GM21529 (cell line): Measurements from ENCODE around the gene NOX5.
"Not testable (repeated sequence)": the region's sequence is repeated elsewhere in the genome, so short reads cannot be mapped to it uniquely, and the experiment has no call there.

Source experiments
- ATAC-seq: cut with Tn5 transposase; IDR thresholded peaks from one replicate; pipeline ENCODE4 v1.9.1; 2021; ENCODE audit not compliant: unreplicated experiment

The NOX5 gene, protein sequence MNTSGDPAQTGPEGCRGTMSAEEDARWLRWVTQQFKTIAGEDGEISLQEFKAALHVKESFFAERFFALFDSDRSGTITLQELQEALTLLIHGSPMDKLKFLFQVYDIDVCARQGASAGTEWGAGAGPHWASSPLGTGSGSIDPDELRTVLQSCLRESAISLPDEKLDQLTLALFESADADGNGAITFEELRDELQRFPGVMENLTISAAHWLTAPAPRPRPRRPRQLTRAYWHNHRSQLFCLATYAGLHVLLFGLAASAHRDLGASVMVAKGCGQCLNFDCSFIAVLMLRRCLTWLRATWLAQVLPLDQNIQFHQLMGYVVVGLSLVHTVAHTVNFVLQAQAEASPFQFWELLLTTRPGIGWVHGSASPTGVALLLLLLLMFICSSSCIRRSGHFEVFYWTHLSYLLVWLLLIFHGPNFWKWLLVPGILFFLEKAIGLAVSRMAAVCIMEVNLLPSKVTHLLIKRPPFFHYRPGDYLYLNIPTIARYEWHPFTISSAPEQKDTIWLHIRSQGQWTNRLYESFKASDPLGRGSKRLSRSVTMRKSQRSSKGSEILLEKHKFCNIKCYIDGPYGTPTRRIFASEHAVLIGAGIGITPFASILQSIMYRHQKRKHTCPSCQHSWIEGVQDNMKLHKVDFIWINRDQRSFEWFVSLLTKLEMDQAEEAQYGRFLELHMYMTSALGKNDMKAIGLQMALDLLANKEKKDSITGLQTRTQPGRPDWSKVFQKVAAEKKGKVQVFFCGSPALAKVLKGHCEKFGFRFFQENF

DNA sequence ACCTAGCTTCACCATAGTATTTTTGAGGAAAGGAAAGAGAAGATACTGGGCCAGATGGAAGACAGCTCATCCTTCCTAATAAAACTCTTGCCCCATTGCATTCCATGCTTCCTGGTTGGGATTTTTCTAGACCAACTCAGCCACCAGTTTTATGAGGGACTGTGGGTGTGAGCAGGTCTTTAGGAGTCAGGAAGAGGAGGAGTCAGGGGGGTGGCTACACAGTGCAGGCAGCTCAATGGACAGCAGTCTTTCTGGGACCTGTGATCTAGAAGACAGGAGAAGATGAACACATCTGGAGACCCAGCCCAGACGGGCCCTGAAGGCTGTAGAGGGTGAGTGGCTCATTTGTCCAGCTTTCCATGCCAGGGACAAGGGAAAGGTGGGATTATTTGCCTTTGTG lies at the start of gene NOX5:
NOX5 (plus strand) TSS at position 242 of the 400 bp plus-strand sequence; CDS start at position 283, 41 bp downstream.
- ATAC-seq = no peak

DNA sequence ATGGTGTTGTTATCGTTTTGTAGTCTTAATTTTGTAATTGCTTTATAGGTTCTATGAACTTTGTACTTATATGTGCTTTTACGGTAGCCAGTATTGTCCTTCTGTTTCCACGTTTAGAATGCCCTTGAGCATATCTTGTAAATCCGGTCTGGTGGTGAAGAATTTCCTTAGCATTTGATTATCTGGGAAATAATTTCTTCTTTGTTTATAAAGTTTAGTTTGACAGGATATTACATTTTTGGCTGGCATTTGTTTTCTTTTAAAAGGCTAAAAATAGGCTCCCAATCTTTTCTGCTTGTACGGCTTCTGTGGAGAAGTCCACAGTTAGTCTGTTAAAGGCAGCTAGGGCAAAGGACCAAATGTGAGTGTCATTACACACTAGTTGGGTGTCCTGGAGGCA lies 47.5 kb upstream of the NOX5 start:
- no peak for ATAC-seq

DNA sequence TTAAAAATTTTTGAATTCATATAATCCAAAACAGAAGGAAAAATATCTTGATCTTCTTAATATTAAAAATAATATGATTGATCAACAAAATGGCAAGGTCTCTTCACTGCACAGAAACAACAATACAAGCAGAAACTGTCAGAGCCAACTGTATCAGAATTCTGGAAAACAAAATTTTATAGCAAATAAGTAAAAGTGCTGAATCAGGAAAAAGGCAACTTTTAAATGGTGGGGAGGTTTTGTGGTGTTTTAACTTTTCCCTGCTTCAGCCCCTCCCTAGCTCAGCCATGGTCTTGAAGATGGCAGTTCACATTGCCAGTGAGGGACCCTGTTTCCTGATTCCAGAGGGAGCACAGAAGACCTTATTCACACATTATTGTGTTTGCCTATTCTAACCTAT lies 46.5 kb upstream of the NOX5 start:
- no peak for ATAC-seq

DNA sequence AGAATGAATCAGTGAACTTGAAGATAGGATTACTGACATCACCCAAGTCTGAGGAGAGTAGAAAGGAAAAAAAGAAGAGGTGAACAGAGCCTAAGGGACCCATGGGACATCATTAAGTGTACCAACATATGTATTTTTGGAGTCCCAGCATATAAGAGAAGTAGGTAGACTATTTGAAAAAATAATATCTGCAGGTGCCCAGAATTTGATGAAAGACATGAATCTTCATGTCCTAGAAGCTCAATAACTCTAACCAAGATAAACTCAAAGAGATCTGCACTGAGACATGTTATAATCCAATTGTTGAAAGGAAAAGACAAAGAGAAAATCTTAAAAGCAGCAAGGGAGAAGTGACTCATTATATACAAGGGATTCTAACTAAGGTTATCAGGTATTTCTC lies 45.2 kb upstream of the NOX5 start:
- no peak for ATAC-seq

DNA sequence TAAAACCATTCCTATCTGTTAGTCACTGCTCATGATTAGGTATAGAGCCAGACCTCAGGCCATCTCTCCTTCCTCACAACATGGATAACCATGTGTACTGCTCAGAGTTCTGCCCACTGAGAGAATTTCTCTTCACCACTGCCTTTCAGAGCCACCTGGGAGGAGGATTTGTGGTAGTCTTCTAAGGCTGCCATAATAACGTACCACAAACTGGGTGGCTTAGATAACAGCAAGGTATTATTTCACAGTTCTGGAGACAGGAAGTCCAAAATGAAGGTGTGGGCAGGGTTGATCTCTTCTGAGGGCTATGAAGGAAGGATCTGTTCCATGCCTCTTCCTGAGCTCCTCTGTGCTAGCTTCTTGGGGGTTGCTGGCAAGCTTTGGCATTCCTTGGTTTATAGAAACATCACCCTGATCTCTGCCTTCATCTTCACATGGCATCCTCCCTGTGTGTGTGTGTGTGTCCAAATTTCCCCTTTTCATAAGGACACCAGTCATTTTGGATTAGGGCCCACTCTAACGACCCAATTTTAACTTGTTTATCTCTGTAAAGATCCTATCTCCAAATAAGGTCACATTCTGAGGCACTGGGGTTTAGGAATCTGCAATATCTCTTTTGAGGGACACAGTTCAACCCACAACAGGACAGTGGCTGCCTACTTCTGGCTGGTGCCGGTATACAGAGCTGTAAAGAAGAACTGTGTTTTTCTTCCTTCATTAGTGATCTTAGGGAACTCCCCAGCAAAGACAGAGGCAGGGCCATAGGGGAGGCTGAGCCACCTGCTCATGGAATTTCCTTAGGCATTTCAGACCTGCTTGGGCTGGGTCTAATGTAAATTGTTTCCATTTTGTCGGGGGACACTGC lies 42.1 kb upstream of the NOX5 start:
- no peak for ATAC-seq

DNA sequence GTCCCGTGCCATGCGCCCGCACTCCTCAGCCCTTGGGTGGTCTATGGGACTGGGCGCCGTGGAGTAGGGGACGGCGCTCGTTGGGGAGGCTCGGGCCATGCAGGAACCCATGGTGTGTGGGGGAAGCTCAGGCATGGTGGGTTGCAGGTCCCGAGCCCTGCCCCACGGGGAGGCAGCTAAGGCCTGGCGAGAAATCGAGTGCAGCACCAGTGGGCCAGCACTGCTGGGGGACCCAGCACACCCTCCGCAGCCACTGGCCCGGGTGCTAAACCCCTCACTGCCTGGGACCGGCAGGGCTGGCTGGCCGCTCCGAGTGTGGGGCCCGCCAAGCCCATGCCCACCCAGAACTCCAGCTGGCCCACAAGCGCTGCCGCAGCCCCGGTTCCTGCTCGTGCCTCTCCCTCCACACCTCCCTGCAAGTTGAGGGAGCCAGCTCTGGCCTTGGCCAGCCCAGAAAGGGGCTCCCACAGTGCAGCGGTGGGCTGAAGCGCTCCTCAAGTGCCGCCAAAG lies 38.8 kb upstream of the NOX5 start:
- ATAC-seq = not testable (repeated sequence)

DNA sequence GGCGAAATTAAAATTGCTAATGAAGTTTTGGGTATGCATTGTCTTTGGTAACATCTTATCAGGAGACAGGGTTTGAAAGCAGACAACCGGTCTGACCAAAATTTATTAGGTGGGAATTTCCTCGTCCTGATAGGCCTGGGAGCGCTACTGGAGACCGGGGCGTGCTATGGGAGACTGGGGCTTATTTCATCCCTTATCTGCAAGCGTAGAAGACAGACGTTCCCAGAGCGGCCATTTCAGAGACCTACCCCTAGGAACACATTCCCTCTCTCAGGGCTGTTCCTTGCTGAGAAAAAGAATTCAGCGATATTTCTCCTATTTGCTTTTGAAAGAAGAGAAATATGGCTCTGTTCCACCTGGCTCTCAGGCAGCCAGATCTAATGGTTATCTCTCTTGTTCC lies 37.1 kb upstream of the NOX5 start:
- not testable (repeated sequence) for ATAC-seq

DNA sequence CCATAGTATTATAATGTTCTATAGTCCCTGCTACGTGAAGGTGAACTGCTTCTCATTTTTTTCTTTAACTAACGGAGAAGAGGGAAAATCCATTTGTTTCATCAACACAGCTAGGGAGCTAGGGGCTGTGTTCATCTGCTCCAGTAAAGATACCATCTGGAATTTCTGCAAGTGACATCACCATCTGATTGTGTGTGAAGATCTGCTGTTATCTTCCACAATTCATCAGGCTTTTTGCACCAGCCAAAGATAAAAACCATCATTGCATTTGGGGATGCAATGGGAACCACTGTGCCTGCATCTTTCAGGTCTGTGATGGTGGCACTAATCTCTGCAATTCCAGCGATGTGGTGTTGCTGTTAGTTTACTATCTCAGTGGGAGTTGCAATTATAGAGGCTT lies 35.5 kb upstream of the NOX5 start:
- no peak for ATAC-seq

DNA sequence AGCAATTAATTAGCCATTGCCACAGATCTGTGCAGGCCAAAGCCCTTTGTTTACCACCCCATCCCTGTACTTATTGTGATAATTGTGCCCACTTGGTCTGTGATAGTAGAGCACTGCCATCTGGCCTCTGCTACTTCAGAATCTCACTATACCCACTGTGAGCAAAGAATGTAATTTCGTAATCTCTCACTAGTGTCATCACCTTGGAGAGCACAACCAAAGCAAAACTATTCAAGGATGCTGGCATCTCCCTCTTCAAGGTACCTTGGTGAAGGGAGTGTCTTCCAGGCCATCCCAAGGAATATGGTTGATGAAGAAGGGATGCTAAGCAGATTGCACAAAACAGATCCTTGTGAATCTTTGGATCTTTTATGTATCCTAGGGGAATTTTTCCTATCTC lies 34.7 kb upstream of the NOX5 start:
- ATAC-seq = no peak

DNA sequence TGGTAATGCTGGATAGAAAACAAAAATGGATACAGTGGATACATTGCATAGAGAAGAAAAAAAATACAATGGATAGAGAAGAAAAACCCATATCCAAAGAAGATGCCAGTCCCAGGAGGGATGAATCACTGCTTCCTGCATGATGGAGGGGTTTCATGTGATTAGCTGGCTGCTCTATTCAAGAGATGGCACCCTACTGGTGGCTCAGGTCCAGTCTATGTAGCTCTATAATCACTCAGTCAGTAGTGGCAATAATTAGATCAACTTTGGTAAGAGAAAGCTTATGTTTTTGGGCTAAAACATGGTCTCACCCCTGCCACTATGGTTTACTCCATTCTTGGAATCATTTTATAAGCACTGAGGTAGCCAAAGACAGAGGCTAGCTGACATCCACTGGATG lies 33.7 kb upstream of the NOX5 start:
- ATAC-seq = no peak

DNA sequence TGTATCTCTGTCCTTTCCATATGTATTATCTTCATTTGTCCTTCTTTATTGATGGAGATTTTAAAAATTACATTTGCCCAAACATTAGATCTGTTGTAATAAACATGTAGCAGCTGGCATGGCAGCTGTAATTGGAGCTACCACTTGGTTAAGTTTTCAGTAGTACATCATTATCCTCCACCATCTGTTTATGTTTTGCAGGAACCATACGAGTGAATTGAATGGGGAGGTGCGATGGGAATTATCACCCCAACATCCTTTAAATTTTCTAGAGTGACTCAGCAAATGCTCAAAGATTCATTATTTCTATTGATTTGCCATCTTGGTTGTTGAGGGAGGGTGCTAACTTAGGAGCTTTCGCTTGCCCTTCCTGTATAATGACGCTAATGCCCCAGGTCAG lies 32.6 kb upstream of the NOX5 start:
- no peak for ATAC-seq

DNA sequence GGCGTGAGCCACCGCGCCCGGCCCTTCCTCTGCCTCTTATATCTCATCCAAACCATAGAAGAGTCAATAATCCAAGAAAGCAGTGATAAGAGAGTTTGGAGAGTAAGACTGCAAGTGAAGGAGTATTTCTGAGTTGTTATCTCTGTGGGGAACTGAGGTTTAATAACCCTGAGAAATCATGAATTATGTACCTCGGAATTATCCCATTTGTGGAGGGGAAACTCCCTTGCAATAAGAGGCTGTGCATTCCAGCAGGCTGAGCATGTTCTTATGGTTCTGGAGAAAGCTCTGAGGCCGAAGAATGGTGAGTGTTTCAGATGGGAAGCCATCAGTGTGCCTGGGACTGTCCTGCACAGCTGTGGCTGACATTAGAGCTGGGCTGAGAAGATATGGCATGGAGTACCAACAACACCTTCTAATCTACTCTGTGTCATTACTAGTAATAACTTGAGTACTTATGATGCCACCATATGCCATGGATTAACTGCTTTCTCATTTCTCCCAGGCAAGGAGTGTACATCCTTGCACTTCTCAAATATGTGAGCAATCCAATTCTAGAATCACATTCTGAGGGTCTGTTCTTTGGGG lies 31.4 kb upstream of the NOX5 start:
- no peak for ATAC-seq

DNA sequence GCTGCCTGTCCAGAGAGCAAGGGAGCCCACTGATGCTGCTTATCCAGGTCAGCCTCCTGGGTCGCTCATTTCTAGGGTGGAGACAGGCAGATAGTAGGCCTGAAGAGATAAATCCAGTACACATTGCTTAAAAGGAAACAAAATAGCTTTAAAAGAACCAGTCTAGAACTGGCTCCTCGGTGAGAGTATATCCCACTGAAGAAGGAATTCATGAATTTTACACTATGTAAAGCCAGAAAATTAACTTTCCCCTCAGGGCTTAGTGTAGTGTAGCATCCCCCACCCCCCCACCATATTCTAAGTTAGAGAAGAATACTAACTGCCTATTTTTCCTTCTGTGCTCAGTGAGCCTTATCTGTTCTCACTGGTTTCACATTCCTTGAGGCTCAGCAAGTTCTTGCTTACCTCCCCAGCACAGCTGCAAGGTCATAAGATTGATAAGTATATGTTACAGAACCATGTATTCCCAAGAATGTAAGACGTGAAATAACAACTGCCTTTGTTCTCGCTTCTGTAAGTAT lies 30.5 kb upstream of the NOX5 start:
- no peak for ATAC-seq

DNA sequence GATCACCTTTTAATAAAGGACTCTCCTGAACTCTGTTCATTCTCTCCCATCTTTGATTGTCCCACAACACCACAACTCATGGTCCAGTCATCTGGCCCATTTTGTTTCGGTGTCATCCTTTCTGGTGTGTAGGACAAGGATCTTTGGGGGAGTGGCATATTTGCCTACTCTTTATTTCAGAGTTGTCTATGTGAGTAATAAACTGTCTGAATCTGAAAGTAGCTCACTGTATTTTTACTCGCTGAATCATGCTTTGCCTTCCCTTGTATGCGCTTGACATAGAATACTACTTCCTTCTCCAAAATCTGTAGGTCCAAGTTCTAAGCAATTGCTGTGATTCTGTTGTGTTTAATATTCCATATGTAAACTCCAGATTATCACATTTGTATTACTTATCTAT lies 29.9 kb upstream of the NOX5 start:
- no peak for ATAC-seq

DNA sequence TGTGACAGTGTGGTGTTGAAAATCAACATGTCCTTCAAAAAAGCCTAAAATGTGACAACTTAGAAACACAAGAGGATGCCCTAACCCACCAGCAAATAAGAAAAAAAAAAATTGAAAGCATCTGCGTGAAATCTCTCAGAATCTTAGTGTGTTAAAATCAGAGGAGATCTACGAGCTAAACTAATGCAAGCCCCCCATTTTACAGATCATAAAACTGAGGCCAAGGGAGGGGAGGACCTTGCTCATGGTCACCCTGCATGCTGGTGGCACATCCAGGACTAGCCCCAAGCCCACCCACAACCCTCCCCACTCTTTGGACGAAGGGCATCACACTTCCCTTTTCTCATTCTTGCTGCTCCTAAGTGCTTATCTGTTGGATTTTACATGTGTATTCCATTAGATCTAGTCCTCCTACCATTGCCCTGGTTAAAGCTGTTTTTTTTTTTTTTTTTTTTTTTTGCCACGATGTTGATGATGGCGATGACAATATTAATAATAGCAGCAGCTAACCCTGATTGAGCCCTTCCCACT lies 29.1 kb upstream of the NOX5 start:
- no peak for ATAC-seq

DNA sequence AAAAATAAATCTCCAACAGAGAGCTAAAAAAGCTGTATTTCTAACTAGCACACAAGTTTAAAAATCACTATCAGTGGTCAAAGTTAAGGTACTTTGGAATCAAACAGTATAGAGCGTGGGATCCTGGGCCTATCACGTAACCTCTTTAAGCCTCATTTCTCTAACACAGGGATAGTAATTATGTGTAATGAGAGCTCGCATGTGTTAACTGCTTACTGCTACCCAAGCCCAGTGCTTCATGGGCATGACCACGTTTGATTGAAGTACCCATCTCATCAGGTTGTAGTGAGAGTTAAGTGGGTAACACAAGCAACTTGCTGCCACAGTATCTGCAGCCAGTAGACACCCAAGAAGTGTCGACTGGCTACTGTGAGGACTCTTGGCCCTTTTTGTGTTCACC lies 28.2 kb upstream of the NOX5 start:
- ATAC-seq = no peak

DNA sequence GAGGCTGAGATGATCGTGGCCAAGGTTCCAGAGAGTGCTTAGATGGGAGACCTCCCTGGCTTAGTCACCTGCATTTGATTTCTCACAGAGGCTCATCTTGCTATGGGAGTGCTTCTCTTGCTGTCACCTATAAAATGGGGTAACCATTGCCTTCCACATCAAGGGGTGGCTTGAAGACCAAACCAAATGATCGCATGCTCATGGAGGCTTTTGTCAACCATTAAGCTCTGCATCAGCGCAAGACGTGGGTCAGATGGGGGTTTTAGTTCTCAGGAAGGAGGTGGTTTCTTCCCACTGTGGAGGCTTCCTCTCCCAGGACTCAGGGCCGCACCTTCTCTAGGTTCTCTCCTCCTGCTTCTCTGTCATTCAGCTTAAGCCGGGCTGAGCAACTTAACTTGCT lies 27.4 kb upstream of the NOX5 start:
- ATAC-seq = no peak

DNA sequence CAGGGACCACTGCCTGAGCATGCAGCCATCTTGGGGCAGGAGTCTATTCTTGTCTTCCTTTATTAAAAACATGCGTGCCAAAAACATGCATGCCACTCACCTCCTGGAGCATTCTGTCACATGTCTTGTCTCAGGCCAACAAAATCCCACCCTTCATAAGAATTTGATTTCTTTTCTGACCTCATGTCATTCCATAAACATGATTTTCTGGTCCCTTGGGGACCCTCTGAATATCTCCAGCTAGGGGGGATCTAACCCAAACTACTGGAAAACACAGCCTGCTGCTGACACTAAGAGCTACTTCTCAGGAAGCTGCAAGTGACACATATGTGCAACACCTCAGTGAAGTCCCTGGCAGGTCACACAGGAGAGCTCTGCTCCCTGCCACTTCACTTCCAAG lies 26.8 kb upstream of the NOX5 start:
- ATAC-seq = no peak

DNA sequence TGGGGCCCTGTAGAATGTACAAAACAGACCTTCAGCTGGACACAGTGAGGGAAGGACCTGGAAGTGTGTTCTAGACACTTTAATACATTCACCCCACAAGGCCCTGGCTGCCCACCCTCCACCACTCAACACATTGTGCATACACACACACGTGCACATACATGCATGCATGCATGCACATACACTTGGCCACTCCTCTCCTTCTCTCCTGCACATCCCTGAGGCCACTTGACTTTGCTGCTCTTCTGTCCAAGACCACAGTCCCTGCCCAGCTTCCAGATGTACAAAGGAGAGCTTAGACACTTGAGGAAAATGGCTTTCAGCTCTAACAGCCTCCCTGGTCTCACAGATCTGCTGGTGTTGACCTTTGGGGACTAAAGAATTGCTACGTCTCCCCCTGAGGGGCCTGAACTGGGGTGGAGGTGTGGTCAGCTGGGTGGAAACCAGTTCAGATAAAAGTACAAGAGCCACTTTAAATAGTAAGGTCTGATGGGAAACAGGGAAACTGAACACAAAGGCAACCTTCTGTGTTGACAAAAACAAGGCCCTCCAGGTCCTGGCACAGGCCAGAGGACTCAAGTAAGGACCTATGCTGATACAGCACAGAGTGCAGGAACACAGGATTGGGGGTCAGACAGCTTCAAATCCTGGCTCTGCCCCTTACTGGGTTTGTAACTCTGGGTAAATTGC lies 24.8 kb upstream of the NOX5 start:
- ATAC-seq = no peak
